ENCODE results near the gene HDHD3. TPM values are rescaled to one million over a fixed set of nuclear protein-coding genes. Genes with fewer than 3 reads are reported as not detected.

The HDHD3 gene
- total RNA-seq, 1 donor = 7.2 TPM

DNA sequence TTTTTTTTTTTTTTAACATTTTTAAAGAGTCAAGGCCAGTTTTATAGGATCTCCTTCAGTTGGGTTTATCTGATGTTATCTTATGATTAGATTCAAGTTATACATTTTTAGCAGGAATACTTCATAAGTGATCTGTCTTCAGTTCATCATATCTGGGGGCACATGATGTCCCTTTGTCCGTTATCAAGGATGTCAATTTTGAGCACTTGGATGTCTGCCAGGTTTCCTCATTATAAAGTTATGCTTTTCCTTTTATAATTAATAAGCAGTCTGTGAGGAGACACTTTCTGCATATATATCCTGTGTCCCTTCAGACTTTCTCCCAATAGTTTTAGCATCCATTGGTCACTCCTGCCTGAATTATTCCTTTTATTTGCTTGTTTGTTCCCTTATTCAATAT, 11.8 kb downstream of the HDHD3 start:
- TF ChIP-seq, protein P1, sequence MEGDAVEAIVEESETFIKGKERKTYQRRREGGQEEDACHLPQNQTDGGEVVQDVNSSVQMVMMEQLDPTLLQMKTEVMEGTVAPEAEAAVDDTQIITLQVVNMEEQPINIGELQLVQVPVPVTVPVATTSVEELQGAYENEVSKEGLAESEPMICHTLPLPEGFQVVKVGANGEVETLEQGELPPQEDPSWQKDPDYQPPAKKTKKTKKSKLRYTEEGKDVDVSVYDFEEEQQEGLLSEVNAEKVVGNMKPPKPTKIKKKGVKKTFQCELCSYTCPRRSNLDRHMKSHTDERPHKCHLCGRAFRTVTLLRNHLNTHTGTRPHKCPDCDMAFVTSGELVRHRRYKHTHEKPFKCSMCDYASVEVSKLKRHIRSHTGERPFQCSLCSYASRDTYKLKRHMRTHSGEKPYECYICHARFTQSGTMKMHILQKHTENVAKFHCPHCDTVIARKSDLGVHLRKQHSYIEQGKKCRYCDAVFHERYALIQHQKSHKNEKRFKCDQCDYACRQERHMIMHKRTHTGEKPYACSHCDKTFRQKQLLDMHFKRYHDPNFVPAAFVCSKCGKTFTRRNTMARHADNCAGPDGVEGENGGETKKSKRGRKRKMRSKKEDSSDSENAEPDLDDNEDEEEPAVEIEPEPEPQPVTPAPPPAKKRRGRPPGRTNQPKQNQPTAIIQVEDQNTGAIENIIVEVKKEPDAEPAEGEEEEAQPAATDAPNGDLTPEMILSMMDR (IDR thresholded peaks at IDR 0.05; ENCODE audit: extremely low read depth, low read depth, low read length) = no peak
- Histone ChIP-seq H3K9me3 (ENCODE audit: low read depth, low read length) (no peaks in the 10 kb centered on the region), H3K27ac (ENCODE audit: low read depth, low read length) (no peak overlapping the region), H3K79me2 (ENCODE audit: insufficient read depth, low read length) (no peaks in the 10 kb centered on the region), H2AFZ (ENCODE audit: low read length) (no peak overlapping the region), H3K4me1 (ENCODE audit: insufficient read depth, low read length) (peaks cover 3% of the 10 kb centered on the region), H3K4me3 (ENCODE audit: insufficient read depth, low read length) (no peak overlapping the region), H3K27me3 (ENCODE audit: insufficient read depth, low read length) (peaks cover 7% of the 10 kb centered on the region), H4K20me1 (ENCODE audit: insufficient read depth, low read length) (no peaks in the 10 kb centered on the region), H3K36me3 (ENCODE audit: insufficient read depth, low read length) (no peaks in the 10 kb centered on the region), H3K4me2 (ENCODE audit: insufficient read depth, low read length) (no peak overlapping the region)
- no peak for DNase-seq (ENCODE audit: insufficient read length, low spot score, missing footprints)

DNA sequence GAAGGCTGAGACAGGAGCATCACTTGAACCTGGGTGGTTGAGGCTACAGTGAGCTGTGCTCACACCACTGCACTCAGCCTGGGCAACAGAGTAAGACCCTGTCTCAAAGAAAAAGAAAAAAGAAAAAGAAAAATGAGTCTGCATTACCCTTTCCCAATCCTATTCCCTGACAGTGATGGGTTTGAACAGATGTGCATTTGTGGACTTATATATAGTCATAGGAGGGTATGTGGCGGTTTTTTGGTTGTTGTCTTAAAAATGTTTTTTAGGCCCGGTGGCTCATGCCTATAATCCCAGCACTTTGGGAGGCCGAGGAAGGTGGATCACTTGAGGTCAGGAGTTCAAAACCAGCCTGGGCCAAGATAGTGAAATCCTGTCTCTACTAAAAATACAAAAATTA, 13.4 kb downstream of the HDHD3 start:
- Histone ChIP-seq H3K27ac (ENCODE audit: low read depth, low read length) (no peak overlapping the region), H3K27me3 (ENCODE audit: insufficient read depth, low read length) (peaks cover 10% of the 10 kb centered on the region), H3K9me3 (ENCODE audit: low read depth, low read length) (no peaks in the 10 kb centered on the region), H3K79me2 (ENCODE audit: insufficient read depth, low read length) (no peaks in the 10 kb centered on the region), H3K36me3 (ENCODE audit: insufficient read depth, low read length) (no peaks in the 10 kb centered on the region), H3K4me2 (ENCODE audit: insufficient read depth, low read length) (no peak overlapping the region), H4K20me1 (ENCODE audit: insufficient read depth, low read length) (no peaks in the 10 kb centered on the region), H3K4me3 (ENCODE audit: insufficient read depth, low read length) (no peak overlapping the region), H3K4me1 (ENCODE audit: insufficient read depth, low read length) (peaks cover 3% of the 10 kb centered on the region), H2AFZ (ENCODE audit: low read length) (no peak overlapping the region)
- TF ChIP-seq, protein P1 (IDR thresholded peaks at IDR 0.05; ENCODE audit: extremely low read depth, low read depth, low read length) = no peak
- no peak for DNase-seq (ENCODE audit: insufficient read length, low spot score, missing footprints)

DNA sequence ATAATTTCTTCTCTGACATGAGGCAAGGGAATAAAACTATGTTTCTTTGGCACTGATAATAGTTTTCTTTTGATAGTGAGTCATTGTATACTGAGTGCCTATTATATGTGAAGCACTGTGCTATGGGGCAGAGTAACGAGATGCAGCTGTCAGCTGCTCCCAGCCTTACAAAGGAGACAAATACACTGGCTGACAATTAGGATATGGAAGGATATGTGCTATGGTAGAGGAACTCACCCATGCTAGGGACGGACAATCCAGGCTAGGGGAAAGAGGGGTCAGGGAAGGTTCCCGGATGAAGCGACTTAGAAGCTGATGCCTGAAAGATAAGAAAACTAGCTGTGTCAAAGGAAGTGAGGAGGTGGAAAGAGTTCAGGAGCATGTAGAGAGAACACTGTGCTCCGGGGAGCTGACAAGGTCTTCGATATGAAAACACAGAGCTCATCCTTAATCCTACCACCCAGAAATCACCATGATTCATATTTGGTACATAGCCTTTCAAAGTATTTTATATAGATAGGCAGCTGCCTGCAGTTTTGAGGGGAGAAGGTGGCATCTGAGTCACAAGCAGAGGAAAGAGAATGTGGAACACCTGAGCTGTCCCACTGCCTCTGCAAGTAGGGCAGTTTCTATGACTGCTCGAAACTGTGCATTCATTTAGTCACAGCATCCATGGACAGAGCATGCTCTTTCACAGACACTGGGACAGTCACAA, 15.3 kb downstream of the HDHD3 start:
- Histone ChIP-seq H3K27me3 (ENCODE audit: insufficient read depth, low read length) (peaks cover 12% of the 10 kb centered on the region), H2AFZ (ENCODE audit: low read length) (no peak overlapping the region), H3K4me1 (ENCODE audit: insufficient read depth, low read length) (peaks cover 3% of the 10 kb centered on the region), H3K9me3 (ENCODE audit: low read depth, low read length) (no peaks in the 10 kb centered on the region), H3K79me2 (ENCODE audit: insufficient read depth, low read length) (no peaks in the 10 kb centered on the region), H3K4me2 (ENCODE audit: insufficient read depth, low read length) (no peak overlapping the region), H3K27ac (ENCODE audit: low read depth, low read length) (no peak overlapping the region), H4K20me1 (ENCODE audit: insufficient read depth, low read length) (no peaks in the 10 kb centered on the region), H3K4me3 (ENCODE audit: insufficient read depth, low read length) (no peak overlapping the region), H3K36me3 (ENCODE audit: insufficient read depth, low read length) (no peaks in the 10 kb centered on the region)
- peak; percentile 87 for DNase-seq (ENCODE audit: insufficient read length, low spot score, missing footprints)
- TF ChIP-seq, protein P1 (IDR thresholded peaks at IDR 0.05; ENCODE audit: extremely low read depth, low read depth, low read length) = no peak

DNA sequence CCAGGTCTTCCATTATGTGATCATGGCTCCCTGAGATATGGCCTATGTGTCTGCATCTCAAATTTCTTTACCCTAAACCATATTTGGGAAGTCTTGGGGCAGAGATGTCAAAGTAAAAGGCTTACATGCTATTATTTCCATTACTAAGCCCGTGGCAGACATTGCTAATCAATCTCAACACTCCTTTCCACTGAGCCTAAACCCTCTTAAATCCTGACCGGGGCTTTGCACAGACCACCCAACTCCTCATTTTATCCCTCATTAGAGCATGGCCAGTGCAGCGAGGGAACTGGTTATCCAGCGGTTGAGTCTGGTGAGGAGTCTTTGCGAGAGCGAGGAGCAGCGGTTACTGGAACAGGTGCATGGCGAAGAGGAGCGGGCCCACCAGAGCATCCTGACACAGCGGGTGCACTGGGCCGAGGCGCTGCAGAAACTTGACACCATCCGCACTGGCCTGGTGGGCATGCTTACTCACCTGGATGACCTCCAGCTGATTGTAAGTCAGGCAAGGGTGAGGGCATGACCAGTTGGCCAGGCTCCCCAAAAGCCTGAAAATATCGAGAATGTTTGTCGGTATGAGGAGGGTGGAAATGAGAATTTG, 16.4 kb downstream of the HDHD3 start:
- TF ChIP-seq, protein P1 (IDR thresholded peaks at IDR 0.05; ENCODE audit: extremely low read depth, low read depth, low read length) = no peak
- no peaks in the 10 kb centered on the region for H3K9me3 ChIP-seq (ENCODE audit: low read depth, low read length)
- no peaks in the 10 kb centered on the region for H4K20me1 ChIP-seq (ENCODE audit: insufficient read depth, low read length)
- peaks cover 14% of the 10 kb centered on the region for H3K27me3 ChIP-seq (ENCODE audit: insufficient read depth, low read length)
- H3K36me3 ChIP-seq (ENCODE audit: insufficient read depth, low read length) = no peaks in the 10 kb centered on the region
- H3K4me1 ChIP-seq (ENCODE audit: insufficient read depth, low read length) = peaks cover 3% of the 10 kb centered on the region
- no peak for DNase-seq (ENCODE audit: insufficient read length, low spot score, missing footprints)
- H3K4me3 ChIP-seq (ENCODE audit: insufficient read depth, low read length) = no peak overlapping the region
- no peak overlapping the region for H3K27ac ChIP-seq (ENCODE audit: low read depth, low read length)
- no peak overlapping the region for H2AFZ ChIP-seq (ENCODE audit: low read length)
- no peak overlapping the region for H3K4me2 ChIP-seq (ENCODE audit: insufficient read depth, low read length)
- no peaks in the 10 kb centered on the region for H3K79me2 ChIP-seq (ENCODE audit: insufficient read depth, low read length)

Data from osteoblast (primary cell).